GM12874 (cell line): ENCODE measurements around the gene EIF5AL1.
"Not testable (repeated sequence)": the region's sequence is repeated elsewhere in the genome, so short reads cannot be mapped to it uniquely, and the experiment has no call there.

ENCODE experiments used
- CTCF ChIP-seq: IDR thresholded peaks from 2 replicates; pipeline ENCODE4 v1.5.1; 2011; ENCODE audit warnings: low read depth, mild to moderate bottlenecking, control low read depth, low read length, moderate library complexity; ENCODE audit not compliant: insufficient read depth

Gene EIF5AL1

GRCh38 chr10:79511891-79512583 lies at the start of gene EIF5AL1:
Gene EIF5AL1 (plus strand): TSS chr10:79512533. CDS start chr10:79512650, 117 bp downstream.
- TF ChIP-seq CTCF: not testable (repeated sequence)

GRCh38 chr10:79463578-79464496 lies 48.5 kb upstream of the EIF5AL1 start:
- TF ChIP-seq CTCF: no peak

- no peak for TF ChIP-seq CTCF
These were observed 47.0 kb upstream of the EIF5AL1 start for GRCh38 chr10:79465341-79465740.

- no peak for TF ChIP-seq CTCF
These were observed 44.2 kb upstream of the EIF5AL1 start for GRCh38 chr10:79468015-79468560.

- TF ChIP-seq CTCF: no peak
These were observed 43.3 kb upstream of the EIF5AL1 start for GRCh38 chr10:79468841-79469585.

- no peak for TF ChIP-seq CTCF
These were observed 42.2 kb upstream of the EIF5AL1 start for GRCh38 chr10:79470096-79470495.

- TF ChIP-seq CTCF: no peak
These were observed 40.6 kb upstream of the EIF5AL1 start for GRCh38 chr10:79471776-79472175.
